HG02943 (cell line): ENCODE data around the gene ZDHHC24.

ENCODE experiments used
- ATAC-seq: cut with Tn5 transposase; IDR thresholded peaks from one replicate; pipeline ENCODE4 v1.9.1; 2021; ENCODE audit warnings: mild to moderate bottlenecking, low read depth, moderate library complexity; ENCODE audit not compliant: unreplicated experiment

The ZDHHC24 gene

DNA sequence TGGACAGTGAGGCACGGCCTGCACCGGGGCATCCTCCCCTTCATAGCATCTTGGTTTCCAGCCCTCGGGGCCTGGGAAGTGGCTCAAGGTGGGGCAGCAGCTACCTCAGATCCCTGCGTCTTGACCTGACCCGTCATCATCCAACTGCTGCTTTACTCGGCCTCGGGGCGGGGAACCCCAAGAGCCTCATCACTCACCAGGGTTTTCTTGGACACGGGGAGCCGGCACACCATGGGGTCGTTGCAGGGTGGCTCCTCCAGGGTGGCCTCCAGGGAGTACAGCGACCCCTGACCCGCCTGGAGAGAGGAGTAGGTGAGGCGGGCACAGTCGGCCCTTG lies 21.9 kb upstream of the ZDHHC24 start:
- ATAC-seq = no peak

DNA sequence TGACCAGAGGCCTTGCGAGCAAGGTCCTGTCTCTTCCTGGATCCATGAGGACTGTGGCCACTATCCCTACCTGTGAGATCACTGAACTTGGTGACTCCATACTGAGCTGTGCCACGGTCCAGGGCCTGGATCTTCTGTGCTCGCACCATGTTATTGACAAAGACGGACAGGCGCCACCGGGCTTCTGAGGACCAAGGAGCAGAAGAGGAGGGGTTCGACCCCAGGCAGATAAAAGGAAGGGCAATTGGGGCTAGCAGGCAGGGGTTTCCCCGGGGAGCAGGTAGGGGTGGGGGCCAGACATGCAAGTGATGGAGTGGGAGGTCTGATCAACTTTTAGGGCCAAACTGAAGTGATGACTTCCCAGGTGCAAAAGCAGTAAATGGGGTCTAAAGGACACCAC lies 20.4 kb upstream of the ZDHHC24 start:
- ATAC-seq = no peak

DNA sequence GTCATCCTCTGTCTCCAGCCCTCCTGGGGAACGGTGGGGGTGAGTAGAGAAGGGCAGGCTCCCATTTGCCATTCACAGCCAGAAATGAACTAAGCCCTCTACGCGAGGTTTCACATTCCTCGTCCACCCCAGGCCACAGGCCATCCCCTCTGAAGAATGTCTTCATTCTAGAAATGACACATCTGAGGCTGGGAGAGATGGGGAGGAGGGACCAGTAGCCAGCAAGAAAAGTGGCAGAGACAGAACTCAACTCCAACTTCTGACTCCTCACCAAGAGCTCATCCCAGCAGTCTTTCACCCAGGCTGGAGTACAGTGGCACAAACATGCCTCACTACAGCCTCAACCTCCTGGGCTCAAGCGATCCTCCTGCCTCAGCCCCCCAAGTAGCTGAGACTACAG lies 19.1 kb upstream of the ZDHHC24 start:
- ATAC-seq = no peak

DNA sequence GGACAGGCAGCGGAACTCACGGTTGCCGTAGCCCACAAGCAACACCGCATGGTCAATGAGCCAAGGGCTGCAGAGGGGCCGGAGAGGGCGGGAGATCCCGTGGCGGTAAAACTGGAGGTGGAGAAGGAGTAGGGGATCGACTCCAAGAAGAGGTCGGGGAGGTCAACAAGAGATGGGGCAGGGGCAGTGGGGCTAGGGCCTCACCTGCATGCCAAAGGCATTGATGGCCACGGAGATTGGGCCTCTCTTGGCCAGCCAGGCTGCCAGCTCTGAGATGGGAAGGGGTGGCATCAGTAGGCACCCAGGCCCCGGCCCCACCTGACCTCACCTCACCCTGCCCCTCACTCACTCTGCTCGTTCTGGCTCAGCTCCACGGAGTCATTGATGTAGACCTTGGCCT lies 18.7 kb upstream of the ZDHHC24 start:
- ATAC-seq = no peak

DNA sequence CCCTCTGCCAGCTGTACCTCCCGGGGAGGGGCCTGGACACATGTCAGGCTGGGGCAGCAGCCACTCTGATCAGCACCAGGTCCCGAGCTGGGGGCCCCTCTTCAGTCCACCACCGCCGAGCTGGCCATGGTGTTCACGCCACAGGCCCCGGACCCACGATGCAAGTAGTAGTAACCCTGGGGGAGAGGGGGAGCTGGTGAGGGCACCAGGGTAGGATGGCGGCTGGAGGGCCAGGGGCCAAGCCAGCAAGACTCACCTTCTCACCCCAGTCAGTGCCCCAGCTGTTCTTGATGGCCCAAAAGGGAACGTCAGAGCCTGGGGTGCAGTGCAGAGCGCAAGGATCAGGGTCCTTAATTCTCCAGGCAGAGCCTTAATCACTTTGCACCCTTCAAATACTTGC lies 18.0 kb upstream of the ZDHHC24 start:
- ATAC-seq = no peak

DNA sequence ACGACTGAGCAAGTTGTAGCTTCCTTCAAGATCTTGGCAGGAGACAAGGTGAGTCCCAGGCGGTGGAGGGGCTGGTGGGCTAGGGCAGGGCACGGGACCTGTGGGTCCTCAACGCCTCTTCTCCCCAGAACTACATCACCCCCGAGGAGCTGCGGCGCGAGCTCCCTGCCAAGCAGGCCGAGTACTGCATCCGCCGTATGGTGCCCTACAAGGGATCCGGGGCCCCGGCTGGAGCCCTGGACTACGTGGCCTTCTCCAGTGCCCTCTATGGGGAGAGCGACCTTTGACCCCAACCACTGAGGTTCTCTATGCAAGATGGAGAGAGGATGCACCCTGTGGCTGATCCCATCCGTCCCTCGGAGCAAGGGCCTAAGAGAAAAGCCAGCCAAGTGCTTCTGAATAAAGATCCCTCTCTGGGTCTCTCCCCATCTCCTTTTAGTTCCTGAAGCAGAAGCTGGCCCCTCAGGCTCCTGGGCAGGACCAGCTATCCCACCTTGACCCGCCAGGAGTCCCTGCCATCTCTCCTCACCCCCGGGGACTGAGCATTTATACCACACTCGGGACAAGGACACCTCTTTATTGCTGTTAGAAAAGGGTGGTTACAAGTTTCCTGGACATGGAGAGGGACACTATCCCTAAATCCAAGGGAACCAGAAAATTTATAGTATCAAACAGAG lies 17.2 kb upstream of the ZDHHC24 start:
- ATAC-seq = no peak

DNA sequence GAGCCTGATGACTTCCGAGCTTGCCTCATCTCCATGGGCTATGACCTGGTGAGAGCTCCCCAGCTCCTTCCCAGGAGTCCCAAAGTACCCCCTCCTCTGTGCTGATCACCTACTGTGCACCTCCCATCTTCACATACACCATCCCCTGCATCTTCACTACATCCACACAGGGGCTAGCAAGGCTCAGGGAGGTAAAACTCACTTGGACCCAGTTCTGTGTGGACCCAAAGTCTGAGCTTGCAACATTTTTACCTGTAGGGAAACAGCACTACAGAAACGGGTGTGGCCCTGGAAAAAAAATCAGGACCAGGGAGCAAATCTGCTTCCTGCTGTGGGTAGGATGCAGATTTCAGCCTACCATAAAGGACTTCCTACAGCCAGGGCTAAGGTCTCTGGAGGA lies 16.4 kb upstream of the ZDHHC24 start:
- no peak for ATAC-seq

DNA sequence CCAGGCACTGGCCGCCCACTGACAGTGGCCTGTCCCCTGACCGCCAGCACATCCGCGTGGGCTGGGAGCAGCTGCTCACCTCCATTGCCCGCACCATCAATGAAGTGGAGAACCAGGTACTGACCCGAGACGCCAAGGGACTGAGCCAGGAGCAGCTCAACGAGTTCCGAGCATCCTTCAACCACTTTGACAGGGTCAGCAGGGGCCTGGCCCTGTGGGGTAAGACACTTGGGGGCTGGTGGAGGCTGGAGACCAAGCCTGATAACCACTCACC lies 16.1 kb upstream of the ZDHHC24 start:
- no peak for ATAC-seq

DNA sequence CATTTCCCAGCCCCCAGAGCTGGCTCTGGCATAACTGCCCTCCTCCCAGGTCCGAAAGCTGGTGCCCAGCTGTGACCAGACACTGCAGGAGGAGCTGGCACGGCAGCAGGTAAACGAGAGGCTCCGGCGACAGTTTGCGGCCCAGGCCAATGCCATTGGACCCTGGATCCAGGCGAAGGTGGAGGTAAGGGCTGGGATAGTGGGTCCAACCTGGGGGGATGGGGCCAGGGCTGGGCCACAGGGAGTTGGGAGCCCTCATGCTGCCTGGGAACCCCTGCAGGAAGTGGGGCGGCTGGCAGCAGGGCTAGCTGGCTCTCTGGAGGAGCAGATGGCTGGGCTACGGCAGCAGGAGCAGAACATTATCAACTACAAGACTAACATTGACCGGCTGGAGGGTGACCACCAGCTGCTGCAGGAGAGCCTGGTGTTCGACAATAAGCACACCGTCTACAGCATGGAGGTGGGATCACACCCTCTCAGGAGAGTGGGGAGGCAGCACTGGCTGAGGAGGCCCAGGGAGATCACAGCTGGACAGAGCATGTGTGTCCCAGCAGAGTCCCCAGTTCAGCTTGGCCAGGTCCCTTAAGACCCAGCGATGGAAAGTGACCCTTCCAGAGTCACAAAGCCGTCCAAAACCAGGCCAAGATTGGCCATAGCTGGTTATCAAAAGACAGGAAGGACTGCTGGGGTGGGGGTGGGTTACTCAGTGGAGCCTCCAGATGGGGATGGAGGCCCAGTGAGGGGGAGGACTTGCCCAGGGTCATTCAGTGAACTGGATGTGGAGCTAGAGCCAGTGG lies 15.5 kb upstream of the ZDHHC24 start:
- no peak for ATAC-seq

DNA sequence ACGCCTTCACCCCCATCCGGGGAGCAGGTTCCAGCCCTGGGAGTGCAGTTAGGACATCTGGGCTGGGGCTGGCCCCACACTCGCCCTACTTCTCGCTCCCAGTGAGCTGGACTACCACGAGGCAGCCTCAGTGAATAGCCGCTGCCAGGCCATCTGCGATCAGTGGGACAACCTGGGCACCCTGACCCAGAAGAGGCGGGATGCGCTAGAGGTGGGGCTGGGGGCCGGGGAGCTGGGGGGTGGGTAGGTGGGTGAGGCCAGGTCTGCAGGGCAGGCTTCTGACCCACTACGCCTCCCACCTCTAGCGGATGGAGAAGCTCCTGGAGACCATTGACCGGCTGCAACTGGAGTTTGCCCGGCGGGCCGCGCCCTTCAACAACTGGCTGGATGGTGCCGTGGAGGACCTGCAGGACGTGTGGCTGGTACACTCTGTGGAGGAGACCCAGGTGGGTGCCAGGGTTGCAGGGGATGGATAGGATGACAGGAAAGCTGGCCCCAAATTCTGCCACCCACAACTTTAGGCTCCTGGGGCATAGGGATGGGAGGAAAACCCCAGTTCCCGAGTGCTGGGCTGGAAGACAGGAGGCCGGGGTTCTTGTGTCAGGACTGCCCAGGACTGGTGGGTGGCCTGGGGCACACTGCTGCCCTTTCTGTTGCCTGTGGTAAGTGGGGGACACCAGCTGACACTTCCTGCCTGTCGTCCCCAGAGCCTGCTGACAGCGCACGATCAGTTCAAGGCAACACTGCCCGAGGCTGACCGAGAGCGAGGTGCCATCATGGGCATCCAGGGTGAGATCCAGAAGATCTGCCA lies 14.2 kb upstream of the ZDHHC24 start:
- no peak for ATAC-seq

DNA sequence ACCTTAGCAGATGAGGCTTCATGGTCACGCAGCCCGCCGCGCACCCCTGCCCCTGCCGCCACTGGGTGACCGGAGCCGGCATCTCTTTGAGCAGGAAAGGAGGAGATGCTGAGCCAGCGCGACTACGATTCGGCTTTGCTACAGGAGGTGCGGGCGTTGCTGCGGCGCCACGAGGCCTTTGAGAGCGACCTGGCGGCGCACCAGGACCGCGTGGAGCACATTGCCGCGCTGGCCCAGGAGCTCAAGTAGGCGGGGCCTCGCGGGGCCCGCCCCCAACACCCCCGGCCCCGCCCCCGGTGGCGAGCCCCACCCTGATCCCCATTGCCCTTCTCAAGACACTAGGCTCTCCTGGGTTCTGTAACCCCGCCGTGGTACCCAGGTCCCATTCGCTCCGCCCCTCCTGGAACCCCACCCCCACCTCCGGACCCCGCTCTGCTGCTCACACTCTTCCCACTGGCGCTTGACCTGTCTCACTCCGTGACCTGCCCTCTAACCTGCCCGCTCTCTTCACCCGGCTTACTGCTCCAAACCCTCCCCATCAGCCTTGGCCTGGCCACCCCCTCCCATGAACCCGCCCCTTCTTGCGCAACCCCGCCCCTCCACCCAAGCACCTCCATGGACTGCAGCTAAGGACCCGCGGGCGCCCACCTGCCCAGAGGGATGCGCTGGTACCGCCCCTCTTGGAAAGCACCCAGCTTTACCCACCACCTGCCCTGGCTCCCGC lies 13.5 kb upstream of the ZDHHC24 start:
- ATAC-seq = no peak

DNA sequence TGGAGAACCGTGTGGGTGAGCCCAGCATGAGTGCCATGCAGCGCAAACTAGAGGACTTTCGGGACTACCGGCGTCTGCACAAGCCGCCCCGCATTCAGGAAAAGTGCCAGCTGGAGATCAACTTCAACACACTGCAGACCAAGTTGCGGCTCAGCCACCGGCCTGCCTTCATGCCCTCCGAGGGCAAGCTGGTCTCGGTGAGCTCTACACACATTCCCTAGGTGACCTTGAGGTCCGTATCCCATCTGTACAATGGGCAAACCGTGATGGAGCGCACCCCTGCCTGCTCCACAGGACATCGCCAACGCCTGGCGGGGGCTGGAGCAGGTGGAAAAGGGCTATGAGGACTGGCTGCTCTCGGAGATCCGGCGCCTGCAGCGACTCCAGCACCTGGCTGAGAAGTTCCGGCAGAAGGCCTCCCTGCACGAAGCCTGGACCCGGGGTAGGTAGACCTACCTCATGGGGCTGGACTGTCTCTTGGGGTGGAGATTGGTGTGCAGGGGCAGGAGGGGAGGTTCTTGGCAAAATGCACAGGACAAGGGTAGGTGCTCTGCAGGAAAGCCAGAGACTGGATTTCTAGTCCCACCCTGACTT lies 12.0 kb upstream of the ZDHHC24 start:
- no peak for ATAC-seq

DNA sequence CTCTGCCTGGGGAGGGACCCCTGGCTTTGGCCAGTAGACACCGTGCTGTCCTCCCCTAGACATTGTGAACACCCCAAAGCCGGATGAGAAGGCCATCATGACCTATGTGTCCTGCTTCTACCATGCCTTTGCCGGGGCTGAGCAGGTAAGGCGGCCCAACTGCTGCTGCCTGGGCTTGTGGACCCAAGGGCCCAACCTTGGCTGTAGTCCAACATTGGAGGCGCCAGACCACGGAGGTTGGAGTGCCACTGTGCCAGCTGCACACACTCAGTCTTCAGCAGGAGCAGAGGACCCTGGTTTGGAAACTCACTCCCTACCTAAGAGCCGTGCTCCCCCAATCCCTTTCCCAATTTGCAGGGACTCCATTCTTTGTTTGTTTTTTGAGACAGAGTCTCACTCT lies 10.2 kb upstream of the ZDHHC24 start:
- no peak for ATAC-seq

DNA sequence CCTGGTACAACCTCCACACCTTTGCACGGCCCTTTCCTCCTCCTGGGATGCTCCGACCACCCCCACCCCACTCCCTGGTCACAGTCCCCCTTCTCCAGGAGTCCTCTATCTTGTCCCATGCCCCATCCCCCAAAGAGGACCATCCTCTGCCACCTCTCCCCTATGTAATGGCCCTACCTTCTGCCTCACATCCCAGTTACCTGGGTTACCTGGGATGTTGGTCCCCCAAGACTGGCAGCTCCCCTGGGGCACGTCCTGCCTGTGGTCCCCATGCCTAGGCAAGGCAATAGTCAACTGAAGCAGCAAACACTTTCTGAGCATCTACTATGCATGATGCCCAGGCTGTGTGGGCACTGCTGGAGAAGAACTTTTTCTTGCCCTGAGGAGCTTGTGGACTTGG lies 9.6 kb upstream of the ZDHHC24 start:
- ATAC-seq = no peak

DNA sequence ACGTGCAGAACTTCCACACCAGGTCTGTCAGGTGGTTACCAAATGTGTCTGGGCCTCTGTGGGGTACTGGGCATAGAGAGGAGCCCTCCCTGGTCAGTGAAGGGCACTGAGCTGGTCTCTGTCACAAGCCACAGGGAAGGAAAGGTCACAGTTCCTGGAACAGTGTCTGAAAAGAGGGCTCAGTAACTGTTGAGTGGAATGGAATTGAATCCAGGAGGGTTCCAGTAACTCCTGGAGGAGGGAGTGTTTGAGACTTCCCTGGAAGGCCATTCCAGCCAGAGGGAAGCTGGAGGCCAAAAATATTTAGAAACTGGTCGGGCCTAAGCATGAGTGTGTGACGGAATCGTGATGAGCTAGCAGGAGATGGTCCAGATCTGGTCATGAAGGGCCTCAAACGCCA lies 8.8 kb upstream of the ZDHHC24 start:
- ATAC-seq = no peak

DNA sequence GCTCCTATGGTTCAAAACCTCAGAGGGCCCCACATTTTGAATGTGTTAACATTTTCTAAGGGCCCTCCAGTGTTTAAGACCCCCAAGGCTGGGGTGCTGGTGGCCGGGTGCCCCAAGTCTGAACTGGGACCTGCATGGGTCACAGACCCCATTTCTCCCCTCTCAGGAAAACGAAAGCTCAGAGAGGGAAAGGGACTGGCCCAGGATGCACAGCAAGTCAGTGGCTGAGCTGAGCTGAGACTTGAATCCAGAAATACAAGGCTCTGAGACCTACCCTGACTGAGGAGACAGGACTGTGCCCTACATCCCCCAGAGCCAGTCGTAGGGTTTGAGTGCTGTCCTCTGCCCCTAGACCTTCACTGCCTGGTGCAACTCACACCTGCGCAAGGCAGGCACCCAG lies 5.0 kb upstream of the ZDHHC24 start:
- no peak for ATAC-seq

DNA sequence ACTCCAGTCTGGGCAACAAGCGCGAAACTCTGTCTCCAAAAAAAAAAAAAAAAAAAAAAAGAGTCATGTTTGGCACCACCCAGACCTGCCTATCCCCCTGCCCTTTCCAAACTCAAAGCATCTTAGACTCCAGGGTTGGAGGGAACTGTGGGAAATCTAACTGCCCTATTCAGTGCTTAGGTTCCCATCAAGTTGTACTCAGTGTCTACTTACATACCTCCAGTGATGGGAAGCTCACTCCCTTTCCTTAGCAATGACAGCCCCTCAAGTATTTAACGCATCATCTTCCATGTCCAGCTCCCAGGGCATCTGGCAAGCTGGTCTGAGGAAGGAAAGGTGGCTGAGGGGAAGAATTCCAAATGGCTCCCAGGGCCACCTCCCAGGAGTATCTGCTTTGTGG lies 3.8 kb upstream of the ZDHHC24 start:
- ATAC-seq = no peak

DNA sequence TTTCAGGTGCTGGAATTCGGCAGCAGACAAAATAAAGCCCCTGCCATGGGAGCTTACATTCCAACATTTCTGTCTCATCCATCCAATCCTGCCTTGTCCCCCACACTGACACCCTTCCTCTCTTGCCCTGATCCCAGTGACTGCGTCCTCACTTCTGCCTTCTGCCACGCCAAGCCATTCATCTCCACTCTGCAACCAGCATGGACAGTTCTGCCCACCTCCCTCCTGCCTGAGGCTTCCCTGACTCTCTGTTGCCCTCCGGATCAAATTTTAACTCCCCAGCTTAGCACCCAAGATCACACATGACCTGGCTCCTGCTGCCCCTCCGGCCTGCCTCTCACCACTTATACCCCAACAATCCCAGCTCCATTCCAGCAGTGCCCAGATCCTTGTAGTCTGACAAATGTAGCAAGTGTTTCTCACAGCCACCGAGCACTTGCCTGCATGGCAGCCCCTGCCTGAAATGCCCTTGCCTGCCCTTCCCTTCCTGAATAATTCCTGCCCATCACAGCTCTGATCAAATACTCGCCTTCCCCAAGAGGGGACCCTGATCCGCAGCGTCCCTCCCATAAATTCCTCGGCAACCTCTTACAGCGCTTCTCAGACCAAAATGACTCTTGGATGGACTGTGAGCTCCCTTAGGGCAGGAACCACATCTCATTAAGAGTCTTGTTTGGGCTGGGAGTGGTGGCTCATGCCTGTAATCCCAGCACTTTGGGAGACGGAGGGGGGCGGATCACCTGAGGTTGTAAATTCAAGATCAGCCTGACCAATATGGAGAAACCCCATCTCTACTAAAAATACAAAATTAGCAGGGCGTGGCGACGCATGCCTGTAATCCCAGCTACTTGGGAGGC lies 3.2 kb upstream of the ZDHHC24 start:
- ATAC-seq = no peak

DNA sequence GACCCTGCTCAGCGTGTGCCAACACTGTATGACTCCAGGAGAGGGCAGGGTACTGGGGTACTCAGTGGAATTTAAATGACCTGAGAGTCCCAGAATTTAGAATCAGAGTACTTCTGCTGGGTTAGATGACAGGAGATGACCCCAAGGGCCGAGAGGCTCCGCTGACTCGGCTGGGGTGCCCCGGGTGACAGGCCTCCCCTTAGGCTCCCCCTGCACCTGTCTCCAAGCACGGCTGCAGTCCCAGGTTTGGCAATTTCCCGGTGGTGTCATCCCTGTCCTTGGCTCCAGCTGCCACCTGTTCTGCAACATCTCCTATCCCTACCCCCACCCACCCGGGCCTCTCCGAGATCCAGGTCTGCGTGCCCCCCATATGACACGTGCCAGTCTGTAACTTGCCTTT lies 2.2 kb upstream of the ZDHHC24 start:
- no peak for ATAC-seq

DNA sequence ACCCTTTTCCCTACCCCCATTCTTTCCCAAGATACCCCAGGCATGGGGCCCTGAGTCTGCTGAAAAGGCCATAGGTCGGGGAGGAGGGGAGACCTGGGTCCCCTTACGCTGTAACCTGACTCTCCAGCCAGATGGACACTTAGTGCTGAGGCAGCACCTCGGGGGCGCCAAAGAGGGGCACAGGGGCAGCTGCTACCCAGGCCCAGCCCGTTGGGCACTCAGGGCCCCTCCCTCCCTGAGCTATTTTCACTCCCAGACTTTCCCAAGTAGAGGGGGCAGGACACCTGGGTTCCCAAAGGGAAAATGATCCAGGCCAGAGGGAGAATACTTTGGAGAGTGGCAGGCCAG lies 1.8 kb upstream of the ZDHHC24 start:
- no peak for ATAC-seq
